H9 (cell line): ENCODE measurements around the gene ZNF8. TPM values are rescaled to one million over a fixed set of nuclear protein-coding genes. Genes with fewer than 3 reads are reported as not detected.

Experiments used
- DNase-seq: peaks from one replicate; pipeline ENCODE4 v3.0.0-alpha.2; 2017
- H2AFZ ChIP-seq: one replicate; pipeline ENCODE4 v1.6.1; 2013; ENCODE audit warnings: mild to moderate bottlenecking, low read length, control low read depth, moderate library complexity
- H2AK5ac ChIP-seq: 2 replicates; pipeline ENCODE4 v1.6.1; 2013; ENCODE audit warnings: low read length, control low read depth, mixed read lengths; ENCODE audit not compliant: insufficient read length
- H2BK120ac ChIP-seq: one replicate; pipeline ENCODE4 v1.6.1; 2013; ENCODE audit warnings: low read depth, mild to moderate bottlenecking, low read length, control low read depth, inconsistent platforms; ENCODE audit not compliant: poor library complexity, severe bottlenecking
- H2BK12ac ChIP-seq: 2 replicates; pipeline ENCODE4 v1.6.1; 2013; ENCODE audit warnings: low read length, control low read depth, mixed read lengths, low read depth; ENCODE audit not compliant: insufficient read length
- H2BK15ac ChIP-seq: 2 replicates; pipeline ENCODE4 v1.6.1; 2013; ENCODE audit warnings: low read depth, low read length, control low read depth
- H2BK20ac ChIP-seq: one replicate; pipeline ENCODE4 v1.6.1; 2013; ENCODE audit warnings: low read depth, mild to moderate bottlenecking, low read length, control low read depth, inconsistent platforms; ENCODE audit not compliant: poor library complexity, severe bottlenecking
- H2BK5ac ChIP-seq: 2 replicates; pipeline ENCODE4 v1.6.1; 2013; ENCODE audit warnings: low read length, control low read depth, mixed read lengths; ENCODE audit not compliant: insufficient read length
- H3K14ac ChIP-seq: 2 replicates; pipeline ENCODE4 v1.6.1; 2013; ENCODE audit warnings: low read length, control low read depth; ENCODE audit not compliant: insufficient read depth
- H3K18ac ChIP-seq: 2 replicates; pipeline ENCODE4 v1.6.1; 2013; ENCODE audit warnings: low read depth, mild to moderate bottlenecking, mixed read lengths, low read length, control low read depth; ENCODE audit not compliant: insufficient read length
- H3K23ac ChIP-seq: 2 replicates; pipeline ENCODE4 v1.6.1; 2013; ENCODE audit warnings: low read length, control low read depth, mixed read lengths, low read depth; ENCODE audit not compliant: insufficient read length
- H3K23me2 ChIP-seq: 2 replicates; pipeline ENCODE4 v1.6.1; 2013; ENCODE audit warnings: low read depth, mild to moderate bottlenecking, mixed read lengths, low read length, control low read depth; ENCODE audit not compliant: insufficient read length, poor library complexity, severe bottlenecking
- H3K27ac ChIP-seq: 2 replicates; pipeline ENCODE4 v1.5.1; 2013; ENCODE audit warnings: low read length, control low read depth, mixed read lengths, low read depth; ENCODE audit not compliant: insufficient read length
- H3K27me3 ChIP-seq: 2 replicates; pipeline ENCODE4 v1.6.1; 2013; ENCODE audit warnings: low read length, control low read depth, inconsistent platforms; ENCODE audit not compliant: insufficient read depth
- H3K4ac ChIP-seq: 2 replicates; pipeline ENCODE4 v1.6.1; 2013; ENCODE audit warnings: low read depth, mild to moderate bottlenecking, control low read depth, inconsistent platforms, low read length, moderate library complexity
- H3K4me1 ChIP-seq: 2 replicates; pipeline ENCODE4 v1.6.1; 2013; ENCODE audit warnings: low read length, control low read depth, inconsistent platforms; ENCODE audit not compliant: insufficient read depth
- H3K4me2 ChIP-seq: 2 replicates; pipeline ENCODE4 v1.6.1; 2013; ENCODE audit warnings: low read length, control low read depth, mixed read lengths; ENCODE audit not compliant: insufficient read length, insufficient read depth
- H3K56ac ChIP-seq: 2 replicates; pipeline ENCODE4 v1.6.1; 2013; ENCODE audit warnings: low read depth, mild to moderate bottlenecking, mixed read lengths, low read length, control low read depth; ENCODE audit not compliant: insufficient read length
- H3K79me1 ChIP-seq: 2 replicates; pipeline ENCODE4 v1.6.1; 2013; ENCODE audit warnings: low read depth, mild to moderate bottlenecking, moderate library complexity, low read length, control low read depth, inconsistent platforms; ENCODE audit not compliant: insufficient read depth, poor library complexity, severe bottlenecking
- H3K79me2 ChIP-seq: 2 replicates; pipeline ENCODE4 v1.6.1; 2013; ENCODE audit warnings: low read length, control low read depth, inconsistent platforms; ENCODE audit not compliant: insufficient read depth
- H3K9ac ChIP-seq: 2 replicates; pipeline ENCODE4 v1.6.1; 2013; ENCODE audit warnings: low read length, control low read depth, mixed read lengths; ENCODE audit not compliant: insufficient read length; ENCODE audit errors: extremely low read depth
- H3K9me3 ChIP-seq: one replicate; pipeline ENCODE4 v1.6.1; 2013; ENCODE audit warnings: low read depth, low read length, inconsistent platforms; ENCODE audit not compliant: control insufficient read depth
- H3T11ph ChIP-seq: one replicate; pipeline ENCODE4 v1.6.1; 2013; ENCODE audit warnings: mild to moderate bottlenecking, low read length, control low read depth, inconsistent platforms
- H4K20me1 ChIP-seq: one replicate; pipeline ENCODE4 v1.6.1; 2013; ENCODE audit not compliant: control insufficient read depth, insufficient read length, insufficient read depth
- H4K5ac ChIP-seq: 2 replicates; pipeline ENCODE4 v1.6.1; 2013; ENCODE audit warnings: low read depth, mild to moderate bottlenecking, mixed read lengths, low read length, control low read depth; ENCODE audit not compliant: insufficient read length
- H4K8ac ChIP-seq: replicated peaks from 2 replicates; pipeline ENCODE4 v1.6.1; 2013; ENCODE audit warnings: low read length, control low read depth, mixed read lengths, low read depth; ENCODE audit not compliant: insufficient read length
- H4K91ac ChIP-seq: 2 replicates; pipeline ENCODE4 v1.6.1; 2013; ENCODE audit warnings: low read depth, mild to moderate bottlenecking, moderate library complexity, mixed read lengths, low read length, control low read depth; ENCODE audit not compliant: insufficient read length
- H3K27ac Mint-ChIP-seq, 3 experiments: 2 replicates in 2 of 3; 3 replicates in 1 of 3; pipeline ENCODE4 v1.8.0; 2020 to 2021; ENCODE audit warnings: mixed read lengths in 3 of 3, mild to moderate bottlenecking in 1 of 3, moderate library complexity in 1 of 3
- H3K27me3 Mint-ChIP-seq: 2 replicates; pipeline ENCODE4 v1.8.0; 2021; ENCODE audit warnings: low read depth, mild to moderate bottlenecking, moderate library complexity, mixed read lengths
- H3K36me3 Mint-ChIP-seq, 3 experiments: 2 replicates in 2 of 3; 3 replicates in 1 of 3; pipeline ENCODE4 v1.8.0; 2020 to 2021; ENCODE audit warnings: low read depth in 3 of 3, mixed read lengths in 3 of 3; ENCODE audit not compliant: insufficient read depth in 1 of 3
- H3K4me1 Mint-ChIP-seq, 2 experiments: 2 replicates each; pipeline ENCODE4 v1.8.0; 2020; ENCODE audit warnings: mixed read lengths in 2 of 2
- H3K4me3 Mint-ChIP-seq, 2 experiments: 2 replicates in 1 of 2; 3 replicates in 1 of 2; pipeline ENCODE4 v1.8.0; 2020 to 2021; ENCODE audit warnings: mild to moderate bottlenecking in 2 of 2, mixed read lengths in 2 of 2, moderate library complexity in 1 of 2
- H3K9me3 Mint-ChIP-seq, 2 experiments: 2 replicates in 1 of 2; 3 replicates in 1 of 2; pipeline ENCODE4 v1.8.0; 2020; ENCODE audit warnings: mild to moderate bottlenecking in 2 of 2, mixed read lengths in 2 of 2, moderate library complexity in 1 of 2
- WGBS: extraction: QIAGEN DNeasy Blood & Tissue Kit; methylation state at CpG from one replicate; pipeline ENCODE4 v1.1.7; 2013; ENCODE audit warnings: missing lambda C conversion rate, low lambda C conversion rate, mixed read lengths; ENCODE audit not compliant: insufficient read length; ENCODE audit errors: extremely low coverage; 5-methylcytosine and 5-hydroxymethylcytosine counted together
- total RNA-seq: library from RNA; stranded (reverse); gene quantifications from 2 replicates; pipeline ENCODE4 v1.2.1, GENCODE V29; 2021
- TF ChIP-seq, protein P1 (sequence below): fragments of 200-600 bp; sonication (generic); conservative IDR thresholded peaks from 3 replicates; pipeline ENCODE4 v1.8.0; 2021; ENCODE audit warnings: antibody characterized with exemption, mild to moderate bottlenecking

Gene ZNF8
- total RNA-seq, 1 experiment from 2014 or later: 17.3 TPM

DNA sequence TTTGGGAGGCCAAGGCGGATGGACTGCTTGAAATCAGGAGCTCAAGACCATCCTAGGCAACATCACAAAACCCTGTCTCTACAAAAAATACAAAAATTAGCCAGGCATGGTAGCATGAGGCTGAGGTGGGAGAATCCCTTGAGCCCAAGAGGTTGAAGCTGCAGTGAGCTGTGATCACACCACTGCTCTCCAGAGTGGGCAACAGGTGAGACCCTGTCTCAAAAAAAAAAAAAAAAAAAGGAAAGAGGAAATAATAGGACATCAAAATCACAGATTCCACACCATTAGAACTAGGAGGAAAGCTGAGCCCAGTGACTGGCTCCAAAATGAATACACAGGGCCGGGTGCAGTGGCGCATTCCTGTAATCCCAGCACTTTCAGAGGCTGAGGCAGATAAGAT lies 3.2 kb upstream of the ZNF8 start:
- Mint-ChIP-seq H3K27ac (0 out of 7 replicates have a peak overlapping the region, but pooled peaks of 1 of the 3 experiments have one; percentile 8), H3K36me3 (peaks cover 39 to 50% (median 45%) of the 10 kb centered on the region in 3 experiments), H3K9me3 (peaks cover 20 to 23% of the 10 kb centered on the region in 2 experiments), H3K27me3 (no peaks in the 10 kb centered on the region), H3K4me3 (no peak overlapping the region), H3K4me1 (peaks cover 13 to 16% of the 10 kb centered on the region in 2 experiments)
- Histone ChIP-seq H3K4me2 (no peak overlapping the region), H3K23ac (no peak overlapping the region), H3K4ac (no peak overlapping the region), H4K20me1 (peaks cover 2% of the 10 kb centered on the region), H3T11ph (no peak overlapping the region), H3K9ac (no peak overlapping the region), H2BK5ac (no peak overlapping the region), H3K79me1 (peaks cover 7% of the 10 kb centered on the region), H2BK120ac (no peak overlapping the region), H3K4me1 (peaks cover 8% of the 10 kb centered on the region; the same call in 1 of the 2 replicates), H2BK12ac (no peak overlapping the region), H4K5ac (no peak overlapping the region), H2AFZ (no peak overlapping the region), H3K56ac (no peak overlapping the region), H3K18ac (no peak overlapping the region), H4K8ac (no peak overlapping the region), H2BK20ac (no peak overlapping the region), H3K79me2 (peaks cover 16% of the 10 kb centered on the region), H2AK5ac (no peak overlapping the region), H3K14ac (no peak overlapping the region), H2BK15ac (no peak overlapping the region), H3K27me3 (no peaks in the 10 kb centered on the region), H3K9me3 (no peaks in the 10 kb centered on the region), H3K23me2 (peaks cover 5% of the 10 kb centered on the region), H3K27ac (no peak overlapping the region), H4K91ac (no peak overlapping the region)
- DNase-seq: no peak
- no CpG with 5 or more reads among the region's 3 CpGs for WGBS
- TF ChIP-seq, protein P1, sequence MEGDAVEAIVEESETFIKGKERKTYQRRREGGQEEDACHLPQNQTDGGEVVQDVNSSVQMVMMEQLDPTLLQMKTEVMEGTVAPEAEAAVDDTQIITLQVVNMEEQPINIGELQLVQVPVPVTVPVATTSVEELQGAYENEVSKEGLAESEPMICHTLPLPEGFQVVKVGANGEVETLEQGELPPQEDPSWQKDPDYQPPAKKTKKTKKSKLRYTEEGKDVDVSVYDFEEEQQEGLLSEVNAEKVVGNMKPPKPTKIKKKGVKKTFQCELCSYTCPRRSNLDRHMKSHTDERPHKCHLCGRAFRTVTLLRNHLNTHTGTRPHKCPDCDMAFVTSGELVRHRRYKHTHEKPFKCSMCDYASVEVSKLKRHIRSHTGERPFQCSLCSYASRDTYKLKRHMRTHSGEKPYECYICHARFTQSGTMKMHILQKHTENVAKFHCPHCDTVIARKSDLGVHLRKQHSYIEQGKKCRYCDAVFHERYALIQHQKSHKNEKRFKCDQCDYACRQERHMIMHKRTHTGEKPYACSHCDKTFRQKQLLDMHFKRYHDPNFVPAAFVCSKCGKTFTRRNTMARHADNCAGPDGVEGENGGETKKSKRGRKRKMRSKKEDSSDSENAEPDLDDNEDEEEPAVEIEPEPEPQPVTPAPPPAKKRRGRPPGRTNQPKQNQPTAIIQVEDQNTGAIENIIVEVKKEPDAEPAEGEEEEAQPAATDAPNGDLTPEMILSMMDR: no peak
